ENCODE results near the gene GNAI1.

GNAI1 gene

DNA sequence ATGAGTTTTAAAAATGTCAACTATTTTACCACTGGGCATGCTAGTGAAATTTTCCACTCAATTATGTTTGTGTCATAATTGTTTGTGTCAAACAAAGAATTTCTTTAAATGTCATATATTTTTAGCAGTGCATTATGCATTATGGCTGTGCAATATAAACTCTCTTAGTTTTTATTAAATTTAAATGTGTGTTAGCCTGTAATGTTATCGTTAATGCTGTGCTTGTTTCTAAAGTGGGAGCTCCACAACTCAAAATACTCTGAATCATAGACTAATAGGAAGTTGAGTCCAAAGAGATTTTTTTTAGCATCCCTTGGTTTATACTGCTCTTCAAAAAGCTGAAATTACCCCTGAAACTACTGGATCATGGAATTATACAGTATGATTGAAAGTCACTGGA lies 26.8 kb downstream of the GNAI1 start:
- H3K36me3 ChIP-seq (ENCODE audit: insufficient read depth, low read length), result no peaks in the 10 kb centered on the region
- H3K79me2 ChIP-seq (ENCODE audit: control insufficient read depth, insufficient read depth, low read length, unreplicated experiment), result peaks cover 44% of the 10 kb centered on the region
- H3K27me3 ChIP-seq (ENCODE audit: insufficient read depth, low read length), result no peaks in the 10 kb centered on the region
- peaks cover 10% of the 10 kb centered on the region for H3K4me1 ChIP-seq (ENCODE audit: control insufficient read depth, insufficient read depth, low read length, unreplicated experiment)
- H3K27ac ChIP-seq (ENCODE audit: low read depth, low read length), result no peak overlapping the region
- H3K4me3 ChIP-seq (ENCODE audit: low read depth, low read length), result no peak overlapping the region
- no peak overlapping the region for H2AFZ ChIP-seq (ENCODE audit: low read length, unreplicated experiment)

DNA sequence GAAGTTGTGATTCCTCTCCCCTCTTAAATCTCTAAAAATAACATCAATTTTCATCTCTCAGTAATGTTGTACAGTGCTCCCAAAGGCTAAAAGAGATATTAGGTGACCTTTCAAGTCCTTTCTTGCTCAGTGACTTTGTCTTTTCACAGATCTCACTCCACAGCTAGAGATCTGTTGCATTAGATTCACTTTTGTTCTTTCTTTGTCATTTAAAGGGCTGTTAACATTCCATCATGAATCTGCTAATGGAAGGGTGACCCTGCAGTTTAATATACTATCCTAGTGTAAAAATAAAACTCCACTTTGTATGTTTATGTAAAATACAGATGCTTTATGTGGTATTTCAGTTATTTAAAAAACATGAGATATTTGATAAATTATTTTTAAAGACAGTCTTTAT lies 30.5 kb downstream of the GNAI1 start:
- H3K79me2 ChIP-seq (ENCODE audit: control insufficient read depth, insufficient read depth, low read length, unreplicated experiment), result peaks cover 35% of the 10 kb centered on the region
- H3K27ac ChIP-seq (ENCODE audit: low read depth, low read length), result no peak overlapping the region
- H3K27me3 ChIP-seq (ENCODE audit: insufficient read depth, low read length), result no peaks in the 10 kb centered on the region

DNA sequence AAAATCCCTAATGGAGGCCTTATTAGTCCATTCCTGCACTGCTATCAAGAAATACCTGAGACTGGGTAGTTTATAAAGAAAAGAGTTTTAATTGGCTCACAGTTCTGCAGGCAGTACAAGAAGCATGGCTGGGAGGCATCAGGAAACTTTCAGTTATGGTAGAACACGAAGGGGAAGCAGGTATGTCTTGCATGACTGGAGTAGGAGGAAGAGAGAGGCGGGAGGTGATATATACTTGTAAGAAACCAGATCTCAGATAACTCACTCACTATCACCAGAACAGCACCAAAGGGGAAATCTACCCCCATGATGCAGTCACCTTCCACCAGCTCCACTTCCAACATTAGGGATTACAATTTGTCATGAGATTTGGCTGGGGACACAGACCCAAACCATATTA lies 35.8 kb downstream of the GNAI1 start:
- Histone ChIP-seq H3K27me3 (ENCODE audit: insufficient read depth, low read length) (no peaks in the 10 kb centered on the region), H2AFZ (ENCODE audit: low read length, unreplicated experiment) (no peak overlapping the region), H3K79me2 (ENCODE audit: control insufficient read depth, insufficient read depth, low read length, unreplicated experiment) (peaks cover 19% of the 10 kb centered on the region), H3K27ac (ENCODE audit: low read depth, low read length) (no peak overlapping the region), H3K36me3 (ENCODE audit: insufficient read depth, low read length) (peaks cover 5% of the 10 kb centered on the region), H3K4me1 (ENCODE audit: control insufficient read depth, insufficient read depth, low read length, unreplicated experiment) (no peaks in the 10 kb centered on the region), H3K4me3 (ENCODE audit: low read depth, low read length) (no peak overlapping the region)

More for the DNA sequence above, 30.5 kb downstream of the GNAI1 start:
- H2AFZ ChIP-seq (ENCODE audit: low read length, unreplicated experiment), result no peak overlapping the region
- no peaks in the 10 kb centered on the region for H3K36me3 ChIP-seq (ENCODE audit: insufficient read depth, low read length)
- no peaks in the 10 kb centered on the region for H3K4me1 ChIP-seq (ENCODE audit: control insufficient read depth, insufficient read depth, low read length, unreplicated experiment)
- H3K4me3 ChIP-seq (ENCODE audit: low read depth, low read length), result no peak overlapping the region

DNA sequence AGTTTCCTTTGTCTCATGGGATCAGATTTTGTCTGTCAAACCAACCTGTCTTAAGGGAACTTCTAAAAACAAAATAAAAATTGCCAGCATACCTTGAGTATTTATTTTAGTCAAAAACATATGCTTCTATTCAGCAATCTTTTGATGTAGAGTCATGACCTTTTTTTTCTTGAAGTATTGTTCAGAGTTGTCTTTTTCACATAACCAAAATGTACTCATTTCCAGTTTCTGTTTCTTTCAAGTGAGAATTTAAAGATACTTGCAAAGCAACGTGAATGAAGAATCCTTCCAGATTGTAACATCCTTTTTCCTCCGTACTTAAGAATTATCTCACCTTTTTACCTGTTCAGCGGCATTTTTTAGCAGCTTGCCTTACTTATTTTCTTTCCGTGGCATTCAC lies 37.8 kb downstream of the GNAI1 start:
- no peak overlapping the region for H2AFZ ChIP-seq (ENCODE audit: low read length, unreplicated experiment)
- no peaks in the 10 kb centered on the region for H3K27me3 ChIP-seq (ENCODE audit: insufficient read depth, low read length)
- peaks cover 11% of the 10 kb centered on the region for H3K79me2 ChIP-seq (ENCODE audit: control insufficient read depth, insufficient read depth, low read length, unreplicated experiment)
- H3K36me3 ChIP-seq (ENCODE audit: insufficient read depth, low read length), result peaks cover 5% of the 10 kb centered on the region
- no peak overlapping the region for H3K27ac ChIP-seq (ENCODE audit: low read depth, low read length)
- peaks cover under 1% of the 10 kb centered on the region for H3K4me1 ChIP-seq (ENCODE audit: control insufficient read depth, insufficient read depth, low read length, unreplicated experiment)
- no peak overlapping the region for H3K4me3 ChIP-seq (ENCODE audit: low read depth, low read length)

DNA sequence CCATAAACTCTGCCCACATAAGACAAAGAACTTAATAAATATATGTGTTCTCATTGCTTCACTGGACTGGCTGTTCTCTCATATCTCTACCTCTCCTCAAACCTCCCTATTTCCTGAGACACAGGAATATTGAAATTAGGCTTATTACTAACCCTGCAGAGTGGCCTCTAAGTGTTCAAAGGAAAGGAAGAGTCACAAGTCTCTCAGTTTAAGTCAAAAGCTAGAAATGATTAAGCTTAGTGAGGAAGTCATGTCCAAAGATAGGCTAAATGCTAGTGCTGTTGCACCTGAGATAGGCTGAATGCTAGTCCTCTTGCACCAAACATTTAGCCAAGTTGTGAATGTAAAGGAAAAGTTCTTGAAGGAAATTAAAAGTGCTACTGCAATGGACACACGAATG lies 41.1 kb downstream of the GNAI1 start:
- Histone ChIP-seq H3K36me3 (ENCODE audit: insufficient read depth, low read length) (peaks cover 3% of the 10 kb centered on the region), H3K79me2 (ENCODE audit: control insufficient read depth, insufficient read depth, low read length, unreplicated experiment) (peaks cover 6% of the 10 kb centered on the region), H3K27me3 (ENCODE audit: insufficient read depth, low read length) (no peaks in the 10 kb centered on the region), H3K4me1 (ENCODE audit: control insufficient read depth, insufficient read depth, low read length, unreplicated experiment) (peaks cover 10% of the 10 kb centered on the region), H3K27ac (ENCODE audit: low read depth, low read length) (no peak overlapping the region), H3K4me3 (ENCODE audit: low read depth, low read length) (no peak overlapping the region), H2AFZ (ENCODE audit: low read length, unreplicated experiment) (no peak overlapping the region)

DNA sequence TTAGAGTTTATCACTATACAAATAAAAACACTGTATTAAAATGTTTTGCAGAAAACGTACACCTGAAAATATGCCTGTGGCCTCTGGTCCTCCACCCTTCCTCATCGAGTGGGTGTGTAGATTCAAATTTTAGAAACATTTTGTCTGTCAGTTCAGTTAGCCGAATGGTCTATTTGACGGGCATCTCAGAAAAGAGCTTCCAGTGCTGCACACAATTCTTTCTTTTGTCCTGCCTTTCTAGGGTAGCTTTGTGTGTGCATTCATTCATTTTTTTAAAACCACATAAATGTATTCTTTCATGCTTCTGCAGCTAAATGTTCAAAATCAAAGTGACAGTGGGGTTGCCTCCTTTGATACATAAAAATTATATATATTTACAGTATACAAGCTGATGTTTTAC lies 46.8 kb downstream of the GNAI1 start:
- Histone ChIP-seq H3K27me3 (ENCODE audit: insufficient read depth, low read length) (no peaks in the 10 kb centered on the region), H3K4me1 (ENCODE audit: control insufficient read depth, insufficient read depth, low read length, unreplicated experiment) (peaks cover 14% of the 10 kb centered on the region), H3K36me3 (ENCODE audit: insufficient read depth, low read length) (no peaks in the 10 kb centered on the region)

DNA sequence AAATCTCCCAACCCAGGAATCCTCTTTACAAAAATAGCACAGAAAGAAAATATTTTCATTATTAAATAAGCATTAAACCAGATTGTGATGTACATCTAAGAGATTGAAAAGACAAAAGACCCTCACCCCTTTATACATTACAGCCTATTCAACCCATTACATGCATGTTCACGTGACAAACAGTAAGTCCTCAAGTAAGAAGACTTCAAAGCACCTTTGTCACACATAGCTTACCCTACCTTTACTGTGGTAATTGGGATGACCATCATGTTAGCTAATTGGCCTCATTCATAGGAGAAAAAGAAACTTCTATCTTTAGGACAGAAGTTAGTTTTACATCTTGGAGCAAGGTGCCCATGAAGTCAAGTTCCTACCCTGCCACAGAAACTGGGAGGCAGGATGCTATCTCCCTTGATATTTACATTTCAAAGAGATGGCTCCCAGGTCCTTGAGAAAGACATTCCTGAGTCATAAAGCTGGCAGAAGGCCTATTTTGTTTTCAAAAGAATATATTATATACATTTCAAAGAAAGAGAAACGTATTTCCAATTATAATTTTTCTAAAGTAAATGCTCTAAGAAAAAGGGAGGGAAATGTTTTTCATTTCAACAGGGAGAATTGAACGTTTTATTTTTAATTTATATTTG lies 48.1 kb downstream of the GNAI1 start:
- Histone ChIP-seq H3K27ac (ENCODE audit: low read depth, low read length) (no peak overlapping the region), H3K36me3 (ENCODE audit: insufficient read depth, low read length) (no peaks in the 10 kb centered on the region), H3K4me1 (ENCODE audit: control insufficient read depth, insufficient read depth, low read length, unreplicated experiment) (peaks cover 20% of the 10 kb centered on the region), H3K27me3 (ENCODE audit: insufficient read depth, low read length) (no peaks in the 10 kb centered on the region), H2AFZ (ENCODE audit: low read length, unreplicated experiment) (no peak overlapping the region), H3K79me2 (ENCODE audit: control insufficient read depth, insufficient read depth, low read length, unreplicated experiment) (peaks cover 21% of the 10 kb centered on the region), H3K4me3 (ENCODE audit: low read depth, low read length) (no peak overlapping the region)

More for the DNA sequence above, 46.8 kb downstream of the GNAI1 start:
- H3K79me2 ChIP-seq (ENCODE audit: control insufficient read depth, insufficient read depth, low read length, unreplicated experiment), result peaks cover 18% of the 10 kb centered on the region
- H2AFZ ChIP-seq (ENCODE audit: low read length, unreplicated experiment), result no peak overlapping the region
- H3K27ac ChIP-seq (ENCODE audit: low read depth, low read length), result no peak overlapping the region
- H3K4me3 ChIP-seq (ENCODE audit: low read depth, low read length), result no peak overlapping the region

DNA sequence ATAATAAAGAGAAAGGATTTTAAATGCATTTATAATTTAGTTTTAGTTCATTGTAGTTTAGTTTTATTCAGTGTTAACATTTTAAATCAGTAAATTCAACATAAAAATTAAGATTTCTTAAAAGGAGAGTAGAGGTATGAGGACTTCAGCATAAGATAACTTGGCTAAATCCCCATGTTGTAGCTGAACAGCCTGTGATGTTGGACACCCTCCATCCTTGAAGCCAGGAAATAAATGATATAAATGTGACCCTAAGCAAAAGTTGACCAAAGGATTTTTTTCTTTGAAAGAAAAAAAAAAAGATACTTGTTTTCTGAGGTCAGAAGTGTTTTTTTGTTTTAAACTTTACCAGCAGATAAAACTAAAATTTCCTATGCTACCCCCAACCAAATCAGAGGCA lies 48.7 kb downstream of the GNAI1 start:
- H3K4me3 ChIP-seq (ENCODE audit: low read depth, low read length), result no peak overlapping the region
- no peaks in the 10 kb centered on the region for H3K36me3 ChIP-seq (ENCODE audit: insufficient read depth, low read length)
- no peak overlapping the region for H2AFZ ChIP-seq (ENCODE audit: low read length, unreplicated experiment)
- no peak overlapping the region for H3K27ac ChIP-seq (ENCODE audit: low read depth, low read length)
- peaks cover 14% of the 10 kb centered on the region for H3K4me1 ChIP-seq (ENCODE audit: control insufficient read depth, insufficient read depth, low read length, unreplicated experiment)
- H3K79me2 ChIP-seq (ENCODE audit: control insufficient read depth, insufficient read depth, low read length, unreplicated experiment), result peaks cover 21% of the 10 kb centered on the region
- no peaks in the 10 kb centered on the region for H3K27me3 ChIP-seq (ENCODE audit: insufficient read depth, low read length)

DNA sequence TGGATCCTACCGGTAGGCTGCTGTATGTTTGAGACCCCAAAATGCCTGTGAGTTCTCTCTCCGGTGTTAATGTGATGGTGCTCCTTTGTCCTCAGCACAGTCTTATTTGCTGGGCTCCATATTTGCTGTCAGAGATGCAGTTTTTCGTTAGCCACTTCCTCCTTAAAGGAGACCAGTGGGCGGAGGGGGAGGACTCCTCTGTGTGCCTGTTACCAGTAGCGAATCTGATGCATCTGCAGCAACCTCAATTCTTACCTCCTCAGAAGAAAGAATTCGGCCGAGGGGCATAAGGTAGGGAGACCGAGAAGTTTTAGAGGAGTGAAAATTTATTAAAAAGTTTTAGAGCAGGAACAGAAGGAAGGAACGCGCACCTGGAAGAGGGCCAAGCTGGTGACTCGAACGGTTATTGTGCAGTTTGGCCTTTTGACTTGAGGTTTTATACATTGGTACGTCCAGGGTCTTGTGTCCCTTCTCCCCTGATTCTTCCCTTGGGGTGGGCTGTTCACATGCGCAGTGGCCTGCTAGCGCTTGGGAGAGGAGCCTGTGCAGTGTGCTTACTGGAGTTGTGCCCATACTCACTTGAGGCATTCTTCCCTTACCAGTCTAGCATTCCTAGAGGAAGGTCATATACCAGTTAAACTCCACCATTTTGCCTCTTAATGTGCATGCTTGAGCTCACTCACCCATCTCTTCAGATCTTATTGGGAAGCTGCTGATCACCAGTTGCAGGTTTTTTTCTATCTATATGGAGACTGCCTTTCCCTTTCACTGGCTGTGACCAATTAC lies 49.5 kb downstream of the GNAI1 start:
- no peak overlapping the region for H2AFZ ChIP-seq (ENCODE audit: low read length, unreplicated experiment)
- H3K4me1 ChIP-seq (ENCODE audit: control insufficient read depth, insufficient read depth, low read length, unreplicated experiment), result peaks cover 14% of the 10 kb centered on the region

DNA sequence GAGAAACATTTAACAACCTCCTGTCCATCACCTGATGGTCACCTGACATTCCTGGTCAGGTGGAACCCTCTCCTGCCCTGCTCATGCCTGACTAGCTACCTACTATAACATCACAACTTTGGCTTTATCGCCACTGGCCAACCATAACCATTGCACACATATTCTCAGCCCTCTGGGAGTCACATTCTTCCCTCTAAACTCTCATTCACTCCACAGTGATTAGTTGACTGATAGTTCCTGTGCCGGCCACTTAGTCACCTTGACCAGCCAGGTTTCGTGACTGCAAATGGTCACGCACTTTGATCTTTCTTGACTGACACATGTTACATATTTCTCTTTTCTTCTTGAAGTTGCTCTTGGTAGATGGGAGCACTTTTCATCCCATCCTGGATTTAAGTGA lies 50.1 kb downstream of the GNAI1 start:
- no peaks in the 10 kb centered on the region for H3K36me3 ChIP-seq (ENCODE audit: insufficient read depth, low read length)
- no peak overlapping the region for H2AFZ ChIP-seq (ENCODE audit: low read length, unreplicated experiment)
- H3K79me2 ChIP-seq (ENCODE audit: control insufficient read depth, insufficient read depth, low read length, unreplicated experiment), result peaks cover 21% of the 10 kb centered on the region
- H3K27me3 ChIP-seq (ENCODE audit: insufficient read depth, low read length), result no peaks in the 10 kb centered on the region
- peaks cover 14% of the 10 kb centered on the region for H3K4me1 ChIP-seq (ENCODE audit: control insufficient read depth, insufficient read depth, low read length, unreplicated experiment)
- H3K4me3 ChIP-seq (ENCODE audit: low read depth, low read length), result no peak overlapping the region
- no peak overlapping the region for H3K27ac ChIP-seq (ENCODE audit: low read depth, low read length)

More for the DNA sequence above, 49.5 kb downstream of the GNAI1 start:
- Histone ChIP-seq H3K79me2 (ENCODE audit: control insufficient read depth, insufficient read depth, low read length, unreplicated experiment) (peaks cover 21% of the 10 kb centered on the region), H3K27me3 (ENCODE audit: insufficient read depth, low read length) (no peaks in the 10 kb centered on the region), H3K27ac (ENCODE audit: low read depth, low read length) (no peak overlapping the region), H3K36me3 (ENCODE audit: insufficient read depth, low read length) (no peaks in the 10 kb centered on the region), H3K4me3 (ENCODE audit: low read depth, low read length) (no peak overlapping the region)

DNA sequence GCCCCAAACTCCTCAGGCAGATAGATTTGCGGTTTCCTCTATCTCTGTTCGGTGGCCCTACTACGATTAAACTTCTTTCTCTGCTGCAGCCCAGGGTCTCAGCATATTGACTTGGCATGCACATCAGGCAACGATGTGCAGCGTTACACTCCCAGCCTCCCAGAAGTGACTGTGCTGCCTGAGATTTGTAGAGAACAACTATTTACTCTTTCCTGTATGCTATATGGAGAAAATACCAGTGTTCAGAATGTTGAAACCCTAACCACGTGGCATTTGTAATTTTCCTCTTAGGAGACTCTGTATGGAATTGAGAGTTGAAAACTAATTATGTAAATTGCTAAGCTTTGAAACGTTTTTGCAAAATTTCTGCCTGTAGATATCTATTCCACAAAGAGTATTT lies 50.9 kb downstream of the GNAI1 start:
- Histone ChIP-seq H2AFZ (ENCODE audit: low read length, unreplicated experiment) (no peak overlapping the region), H3K79me2 (ENCODE audit: control insufficient read depth, insufficient read depth, low read length, unreplicated experiment) (peaks cover 21% of the 10 kb centered on the region), H3K4me3 (ENCODE audit: low read depth, low read length) (no peak overlapping the region), H3K27ac (ENCODE audit: low read depth, low read length) (no peak overlapping the region), H3K27me3 (ENCODE audit: insufficient read depth, low read length) (no peaks in the 10 kb centered on the region), H3K4me1 (ENCODE audit: control insufficient read depth, insufficient read depth, low read length, unreplicated experiment) (peaks cover 14% of the 10 kb centered on the region), H3K36me3 (ENCODE audit: insufficient read depth, low read length) (no peaks in the 10 kb centered on the region)
